ENCODE data around the gene ENTHD1. TPM values are rescaled to one million over a fixed set of nuclear protein-coding genes. Genes with fewer than 3 reads are reported as not detected.

Gene ENTHD1
- total RNA-seq, 1 experiment from 2014 or later, result not detected

DNA sequence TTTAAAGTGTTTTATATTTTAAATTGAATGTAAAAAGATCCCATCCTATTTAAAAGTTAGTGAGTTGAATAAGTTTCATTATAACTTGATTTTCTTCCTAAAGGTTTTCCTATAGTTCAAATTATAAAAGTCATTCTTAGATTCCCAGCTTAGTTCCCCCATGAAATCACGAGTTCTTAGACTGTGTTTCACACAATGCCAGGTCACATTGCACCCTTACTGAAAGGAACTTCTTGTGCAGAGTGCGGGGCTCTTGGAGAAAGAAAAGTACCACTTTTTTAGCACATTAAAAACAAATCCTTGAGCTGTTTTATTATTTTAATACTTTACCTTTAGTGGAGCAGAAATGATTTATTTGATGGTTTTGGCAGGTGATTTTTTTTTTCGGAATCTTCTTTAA is 22.9 kb upstream of the ENTHD1 start:
- no CpG with 5 or more reads among the region's 3 CpGs for WGBS (ENCODE audit: extremely low coverage, insufficient read length, low lambda C conversion rate)
- no peak overlapping the region for H3K18ac ChIP-seq (ENCODE audit: insufficient read length, low read depth, low read length)
- H3K27me3 ChIP-seq (ENCODE audit: insufficient read depth, low read length), result no peaks in the 10 kb centered on the region
- no peaks in the 10 kb centered on the region for H3K9me3 ChIP-seq (ENCODE audit: control insufficient read depth, low read depth, low read length)
- H2BK20ac ChIP-seq (ENCODE audit: low read depth, low read length, poor library complexity, severe bottlenecking), result no peak overlapping the region
- TF ChIP-seq, protein P1, sequence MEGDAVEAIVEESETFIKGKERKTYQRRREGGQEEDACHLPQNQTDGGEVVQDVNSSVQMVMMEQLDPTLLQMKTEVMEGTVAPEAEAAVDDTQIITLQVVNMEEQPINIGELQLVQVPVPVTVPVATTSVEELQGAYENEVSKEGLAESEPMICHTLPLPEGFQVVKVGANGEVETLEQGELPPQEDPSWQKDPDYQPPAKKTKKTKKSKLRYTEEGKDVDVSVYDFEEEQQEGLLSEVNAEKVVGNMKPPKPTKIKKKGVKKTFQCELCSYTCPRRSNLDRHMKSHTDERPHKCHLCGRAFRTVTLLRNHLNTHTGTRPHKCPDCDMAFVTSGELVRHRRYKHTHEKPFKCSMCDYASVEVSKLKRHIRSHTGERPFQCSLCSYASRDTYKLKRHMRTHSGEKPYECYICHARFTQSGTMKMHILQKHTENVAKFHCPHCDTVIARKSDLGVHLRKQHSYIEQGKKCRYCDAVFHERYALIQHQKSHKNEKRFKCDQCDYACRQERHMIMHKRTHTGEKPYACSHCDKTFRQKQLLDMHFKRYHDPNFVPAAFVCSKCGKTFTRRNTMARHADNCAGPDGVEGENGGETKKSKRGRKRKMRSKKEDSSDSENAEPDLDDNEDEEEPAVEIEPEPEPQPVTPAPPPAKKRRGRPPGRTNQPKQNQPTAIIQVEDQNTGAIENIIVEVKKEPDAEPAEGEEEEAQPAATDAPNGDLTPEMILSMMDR (conservative IDR thresholded peaks at IDR 0.05), result no peak
- no peak overlapping the region for H3T11ph ChIP-seq (ENCODE audit: low read length)
- no peak overlapping the region for H3K9ac ChIP-seq (ENCODE audit: extremely low read depth, insufficient read length, low read length)
- no peak overlapping the region for H4K91ac ChIP-seq (ENCODE audit: insufficient read length, low read depth, low read length)
- H3K4me1 Mint-ChIP-seq, result peaks cover 13 to 36% of the 10 kb centered on the region in 2 experiments
- no peak overlapping the region for H2BK120ac ChIP-seq (ENCODE audit: low read depth, low read length, poor library complexity, severe bottlenecking)
- H2BK5ac ChIP-seq (ENCODE audit: insufficient read length, low read length), result no peak overlapping the region
- no peak overlapping the region for H3K56ac ChIP-seq (ENCODE audit: insufficient read length, low read depth, low read length)
- H2AK5ac ChIP-seq (ENCODE audit: insufficient read length, low read length), result no peak overlapping the region
- no peak overlapping the region for H2BK12ac ChIP-seq (ENCODE audit: insufficient read length, low read depth, low read length)
- H3K27me3 Mint-ChIP-seq (ENCODE audit: low read depth), result peaks cover 2% of the 10 kb centered on the region
- H3K4ac ChIP-seq (ENCODE audit: low read depth, low read length), result no peak overlapping the region
- H2BK15ac ChIP-seq (ENCODE audit: low read depth, low read length), result no peak overlapping the region
- H3K23me2 ChIP-seq (ENCODE audit: insufficient read length, low read depth, low read length, poor library complexity, severe bottlenecking), result no peaks in the 10 kb centered on the region
- no peak overlapping the region for H3K27ac Mint-ChIP-seq
- no peak overlapping the region for H3K4me2 ChIP-seq (ENCODE audit: insufficient read depth, insufficient read length, low read length)
- no peak for DNase-seq
- no peaks in the 10 kb centered on the region for H3K79me1 ChIP-seq (ENCODE audit: insufficient read depth, low read depth, low read length, poor library complexity, severe bottlenecking)
- H2AFZ ChIP-seq (ENCODE audit: low read length), result no peak overlapping the region
- H3K27ac ChIP-seq (ENCODE audit: insufficient read length, low read depth, low read length), result no peak overlapping the region
- no peaks in the 10 kb centered on the region for H3K36me3 Mint-ChIP-seq (ENCODE audit: insufficient read depth in 1 of 3, low read depth in 3 of 3)
- no peak overlapping the region for H4K5ac ChIP-seq (ENCODE audit: insufficient read length, low read depth, low read length)
- H3K23ac ChIP-seq (ENCODE audit: insufficient read length, low read depth, low read length), result no peak overlapping the region
- no peaks in the 10 kb centered on the region for H4K20me1 ChIP-seq (ENCODE audit: control insufficient read depth, insufficient read depth, insufficient read length)
- no peaks in the 10 kb centered on the region for H3K79me2 ChIP-seq (ENCODE audit: insufficient read depth, low read length)
- H3K4me3 Mint-ChIP-seq, result no peak overlapping the region
- no peaks in the 10 kb centered on the region for H3K4me1 ChIP-seq (ENCODE audit: insufficient read depth, low read length)
- H4K8ac ChIP-seq (replicated peaks; ENCODE audit: insufficient read length, low read depth, low read length), result no peak overlapping the region
- no peaks in the 10 kb centered on the region for H3K9me3 Mint-ChIP-seq
- H3K14ac ChIP-seq (ENCODE audit: insufficient read depth, low read length), result no peak overlapping the region
